CD4-positive, alpha-beta T cell treated with Interleukin-10 for 1 hour (primary cell): ENCODE measurements around the gene BSG.
A peak's percentile ranks its signal among the peaks of the same experiment; 100 is the strongest.
"Not testable (repeated sequence)": the region's sequence is repeated elsewhere in the genome, so short reads cannot be mapped to it uniquely, and the experiment has no call there.

Experiments used
- DNase-seq: peaks from one replicate; pipeline ENCODE4 v3.0.0-alpha.2; 2020

BSG gene

DNA sequence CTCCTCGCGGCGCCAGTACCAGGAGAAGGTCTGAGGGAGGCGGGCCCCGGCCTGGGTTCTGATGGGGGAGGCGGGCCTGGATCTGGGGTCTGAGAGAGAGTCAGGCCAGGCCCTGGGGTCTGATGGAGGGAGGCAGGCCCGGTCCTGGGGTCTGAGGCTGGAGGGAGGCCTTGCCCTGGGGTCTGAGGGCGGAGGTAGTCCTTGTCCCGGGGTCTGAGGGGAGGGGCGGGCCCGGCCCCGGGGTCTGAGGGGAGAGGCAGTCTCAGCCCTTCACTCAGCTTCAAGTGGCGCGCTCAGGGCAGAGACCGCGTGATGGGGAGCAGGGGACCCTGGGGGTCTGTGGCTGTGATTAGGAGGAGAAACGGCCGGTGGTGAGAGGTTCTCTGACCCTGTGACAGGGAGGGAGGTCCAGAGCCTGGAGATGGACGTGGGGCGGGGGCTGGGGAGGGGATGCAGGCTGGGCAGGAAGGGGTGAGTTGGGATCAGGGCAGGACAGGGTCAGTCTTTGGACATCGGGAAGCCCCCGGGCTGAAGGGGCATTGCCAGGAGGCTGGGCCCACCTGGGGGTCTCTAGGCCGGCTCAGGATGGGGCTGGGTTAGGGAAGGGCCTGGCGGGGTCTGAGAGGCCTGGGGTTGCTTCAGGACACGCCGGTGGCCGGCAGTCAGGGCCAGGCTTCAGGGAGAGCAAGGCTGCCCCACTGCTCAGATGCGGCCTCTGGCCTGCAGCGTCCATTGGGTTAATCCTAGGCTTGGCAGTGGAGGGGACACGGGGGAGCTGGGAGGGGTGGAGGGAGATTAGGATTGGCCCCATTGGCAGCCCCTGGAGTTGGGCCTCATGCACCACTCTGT is 36.0 kb downstream of the BSG start:
- DNase-seq = no peak

DNA sequence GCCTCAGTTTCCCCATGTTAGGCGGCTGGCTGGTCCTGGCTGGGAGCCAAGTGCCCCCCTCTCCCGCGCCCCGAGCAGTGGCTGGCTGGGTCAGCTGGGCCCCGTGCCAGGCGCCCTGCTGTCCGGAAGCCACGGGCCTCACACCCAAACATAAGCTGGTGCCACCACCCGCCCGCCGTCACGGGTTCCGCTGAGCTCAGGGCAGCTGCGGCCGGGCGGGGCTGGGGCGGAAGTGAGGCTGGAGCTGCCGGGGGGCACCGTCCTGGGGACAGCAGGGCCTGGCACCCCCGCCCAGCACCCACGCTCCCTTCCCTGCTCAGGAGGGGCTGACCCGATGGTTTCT is 36.6 kb downstream of the BSG start:
- DNase-seq = no peak

DNA sequence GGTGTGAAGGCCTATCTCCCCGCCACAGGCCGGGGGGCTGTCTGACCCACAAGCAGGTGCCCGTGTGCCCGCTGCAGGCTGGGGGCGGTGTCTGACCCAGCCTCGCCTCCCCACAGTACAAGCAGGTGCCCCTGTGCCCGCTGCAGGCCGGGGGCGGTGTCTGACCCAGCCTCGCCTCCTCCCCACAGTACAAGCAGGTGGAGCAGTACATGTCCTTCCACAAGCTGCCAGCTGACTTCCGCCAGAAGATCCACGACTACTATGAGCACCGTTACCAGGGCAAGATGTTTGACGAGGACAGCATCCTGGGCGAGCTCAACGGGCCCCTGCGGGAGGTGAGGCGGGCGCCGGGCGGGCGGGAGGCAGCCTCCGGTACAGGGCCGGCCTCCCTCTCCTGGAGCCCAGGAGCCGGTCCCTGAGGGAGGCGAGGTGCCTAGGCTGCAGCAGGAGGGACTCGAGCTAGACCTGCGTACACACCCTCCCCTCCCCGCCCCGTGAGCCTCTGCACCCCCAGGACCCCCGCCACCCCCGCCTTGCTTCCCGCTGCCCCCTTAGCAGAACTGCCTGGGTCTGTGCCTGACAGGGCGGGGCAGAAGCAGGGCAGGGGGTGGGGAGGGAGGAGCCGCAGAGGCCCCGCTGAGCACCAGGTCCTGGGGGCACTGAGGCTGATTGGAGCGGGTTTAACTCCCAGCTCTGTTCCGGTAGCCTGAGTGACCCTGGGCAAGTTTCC is 37.8 kb downstream of the BSG start:
- DNase-seq = peak; percentile 58

DNA sequence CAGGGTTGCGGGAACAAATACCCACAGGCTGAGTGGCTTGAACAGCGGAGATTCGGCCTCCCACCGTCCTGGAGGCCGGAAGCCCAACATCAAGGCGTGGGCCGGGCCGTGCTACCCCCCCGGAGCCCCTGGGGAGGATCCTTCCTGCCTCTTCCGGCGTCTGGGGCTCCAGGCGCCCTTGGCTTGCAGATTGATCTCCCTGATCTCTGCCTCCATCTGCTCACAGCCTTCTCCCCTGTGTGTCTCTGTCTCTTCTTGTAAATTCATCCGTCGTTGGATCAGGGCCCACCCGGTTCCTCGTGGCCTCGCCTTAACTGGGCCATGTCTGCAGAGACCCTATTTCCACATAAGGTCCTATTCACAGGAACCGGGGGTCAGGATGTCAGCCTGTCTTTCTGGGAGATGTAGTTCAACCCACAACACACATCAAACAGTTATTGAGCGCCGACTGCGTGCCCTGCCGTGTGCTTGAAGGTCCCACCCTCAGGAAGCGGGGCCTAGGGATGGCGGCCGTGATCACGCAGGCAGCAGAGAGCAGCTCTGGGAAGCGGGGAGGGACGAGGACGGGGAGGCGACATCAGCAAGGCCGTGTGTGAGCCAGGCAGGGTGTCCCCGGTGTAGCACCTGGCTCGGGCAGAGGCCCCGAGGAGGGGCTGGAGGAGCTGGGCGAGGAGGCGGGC is 38.5 kb downstream of the BSG start:
- peak; percentile 72 for DNase-seq

DNA sequence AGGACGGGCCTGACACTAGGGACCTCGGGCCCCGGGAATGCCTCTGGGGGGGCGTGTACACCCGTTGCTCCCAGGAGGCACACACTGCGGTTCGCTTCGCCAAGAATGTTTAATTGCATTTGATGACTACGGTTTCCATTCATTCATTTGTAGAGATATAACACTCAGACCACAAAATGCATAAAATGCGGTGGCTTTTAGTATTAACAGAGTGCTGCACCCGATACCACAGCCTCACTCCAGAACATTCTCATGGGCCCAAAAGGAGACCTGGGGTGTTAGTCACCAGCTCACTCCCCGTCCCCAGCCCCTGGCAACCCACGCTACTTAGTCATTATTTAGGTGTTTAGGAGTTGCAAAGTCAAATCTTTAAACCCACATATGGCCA is 39.1 kb downstream of the BSG start:
- DNase-seq = peak; percentile 58

DNA sequence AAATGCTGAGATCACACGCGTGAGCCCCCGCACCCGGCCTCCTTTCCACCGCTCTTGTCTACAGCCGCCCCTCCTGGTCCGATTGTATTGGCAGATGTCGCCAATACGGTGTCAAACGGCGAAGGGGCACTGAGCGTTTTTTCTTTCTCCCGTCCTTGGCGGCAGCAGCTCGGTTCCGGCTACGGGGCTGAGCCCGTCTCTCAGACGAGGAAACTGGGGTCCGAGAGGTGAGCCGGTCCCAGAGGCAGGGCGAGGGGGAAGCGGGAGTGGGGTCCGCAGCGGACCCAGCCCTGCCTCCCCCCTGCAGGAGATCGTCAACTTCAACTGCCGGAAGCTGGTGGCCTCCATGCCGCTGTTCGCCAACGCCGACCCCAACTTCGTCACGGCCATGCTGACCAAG is 40.5 kb downstream of the BSG start:
- DNase-seq = no peak

DNA sequence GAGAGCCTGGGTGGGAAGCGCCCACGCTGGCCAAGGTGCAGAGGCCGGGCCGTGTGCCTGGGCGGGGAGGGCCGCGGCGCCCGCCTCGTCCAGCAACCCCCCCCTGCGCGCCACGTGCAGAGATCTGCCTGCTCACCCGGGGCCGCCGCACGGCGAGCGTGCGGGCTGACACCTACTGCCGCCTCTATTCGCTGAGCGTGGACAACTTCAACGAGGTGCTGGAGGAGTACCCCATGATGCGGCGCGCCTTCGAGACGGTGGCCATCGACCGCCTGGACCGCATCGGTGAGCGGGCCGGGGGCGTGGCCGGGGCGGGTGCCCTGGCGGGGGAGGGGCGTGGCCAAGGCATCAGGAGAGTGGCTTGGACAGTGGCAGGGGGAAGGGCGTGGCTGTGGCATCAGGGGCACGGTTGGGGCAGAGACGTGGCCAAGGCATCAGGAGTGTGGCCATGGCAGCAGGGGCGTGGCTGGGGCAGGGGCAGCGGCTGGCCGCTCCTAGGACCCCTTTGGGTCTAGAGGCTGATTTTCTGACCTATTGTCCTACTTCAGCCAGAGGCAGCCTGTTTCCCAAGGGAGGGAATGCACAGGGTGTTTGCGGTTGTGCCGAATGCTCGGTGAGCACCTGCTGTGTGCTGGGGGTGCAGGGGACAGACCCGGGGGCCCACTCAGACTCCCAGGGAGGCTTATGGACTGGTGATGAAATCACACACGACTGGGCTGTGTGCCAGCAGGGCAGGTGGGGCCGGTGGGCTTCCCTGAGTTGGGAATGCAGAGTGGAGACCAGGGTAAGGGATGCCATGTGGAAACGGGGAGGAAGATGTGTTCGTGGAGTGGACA is 41.6 kb downstream of the BSG start:
- no peak for DNase-seq

DNA sequence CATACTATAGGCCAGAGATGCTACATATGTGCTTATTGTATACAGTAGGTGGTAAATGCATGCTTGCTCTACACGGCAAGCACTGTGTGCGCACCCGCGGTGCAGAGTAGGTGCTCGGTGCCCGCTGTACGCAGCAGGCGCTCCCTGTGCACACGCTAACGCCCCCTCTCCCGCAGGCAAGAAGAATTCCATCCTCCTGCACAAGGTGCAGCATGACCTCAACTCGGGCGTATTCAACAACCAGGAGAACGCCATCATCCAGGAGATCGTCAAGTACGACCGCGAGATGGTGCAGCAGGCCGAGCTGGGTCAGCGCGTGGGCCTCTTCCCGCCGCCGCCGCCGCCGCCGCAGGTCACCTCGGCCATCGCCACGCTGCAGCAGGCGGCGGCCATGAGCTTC is 43.2 kb downstream of the BSG start:
- DNase-seq = no peak

DNA sequence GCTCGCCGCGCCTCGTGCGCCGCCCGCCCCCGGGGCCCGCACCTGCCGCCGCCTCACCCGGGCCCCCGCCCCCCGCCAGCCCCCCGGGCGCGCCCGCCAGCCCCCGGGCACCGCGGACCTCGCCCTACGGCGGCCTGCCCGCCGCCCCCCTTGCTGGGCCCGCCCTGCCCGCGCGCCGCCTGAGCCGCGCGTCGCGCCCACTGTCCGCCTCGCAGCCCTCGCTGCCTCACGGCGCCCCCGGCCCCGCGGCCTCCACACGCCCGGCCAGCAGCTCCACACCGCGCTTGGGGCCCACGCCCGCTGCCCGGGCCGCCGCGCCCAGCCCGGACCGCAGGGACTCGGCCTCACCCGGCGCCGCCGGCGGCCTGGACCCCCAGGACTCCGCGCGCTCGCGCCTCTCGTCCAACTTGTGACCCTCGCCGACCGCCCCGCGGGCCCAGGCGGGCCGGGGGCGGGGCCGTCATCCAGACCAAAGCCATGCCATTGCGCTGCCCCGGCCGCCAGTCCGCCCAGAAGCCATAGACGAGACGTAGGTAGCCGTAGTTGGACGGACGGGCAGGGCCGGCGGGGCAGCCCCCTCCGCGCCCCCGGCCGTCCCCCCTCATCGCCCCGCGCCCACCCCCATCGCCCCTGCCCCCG is 43.8 kb downstream of the BSG start:
- DNase-seq = no peak

DNA sequence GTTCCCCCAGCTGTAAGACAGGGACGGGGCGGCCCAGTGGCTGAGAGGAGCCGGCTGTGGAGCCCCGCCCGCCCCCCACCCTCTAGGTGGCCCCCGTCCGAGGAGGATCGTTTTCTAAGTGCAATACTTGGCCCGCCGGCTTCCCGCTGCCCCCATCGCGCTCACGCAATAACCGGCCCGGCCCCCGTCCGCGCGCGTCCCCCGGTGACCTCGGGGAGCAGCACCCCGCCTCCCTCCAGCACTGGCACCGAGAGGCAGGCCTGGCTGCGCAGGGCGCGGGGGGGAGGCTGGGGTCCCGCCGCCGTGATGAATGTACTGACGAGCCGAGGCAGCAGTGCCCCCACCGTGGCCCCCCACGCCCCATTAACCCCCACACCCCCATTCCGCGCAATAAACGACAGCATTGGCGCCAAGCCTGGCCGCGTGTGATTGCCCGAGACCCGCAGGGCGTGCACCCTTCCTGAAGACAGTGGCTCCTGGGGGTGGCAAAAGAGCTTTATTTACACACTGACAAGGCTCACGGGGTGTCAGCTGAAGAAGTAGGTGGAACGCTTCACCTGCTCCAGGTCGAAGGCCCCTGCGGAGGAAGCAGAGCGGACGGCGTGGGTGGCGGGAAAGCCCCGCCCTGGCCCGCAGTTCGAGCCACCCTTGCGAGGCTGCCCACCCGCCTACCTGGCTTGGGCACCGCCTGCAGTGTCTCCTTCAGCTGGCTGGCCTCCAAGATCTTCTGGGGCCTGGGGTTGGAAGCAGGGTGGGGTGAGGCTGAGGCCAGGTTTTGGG is 44.5 kb downstream of the BSG start:
- no peak for DNase-seq

DNA sequence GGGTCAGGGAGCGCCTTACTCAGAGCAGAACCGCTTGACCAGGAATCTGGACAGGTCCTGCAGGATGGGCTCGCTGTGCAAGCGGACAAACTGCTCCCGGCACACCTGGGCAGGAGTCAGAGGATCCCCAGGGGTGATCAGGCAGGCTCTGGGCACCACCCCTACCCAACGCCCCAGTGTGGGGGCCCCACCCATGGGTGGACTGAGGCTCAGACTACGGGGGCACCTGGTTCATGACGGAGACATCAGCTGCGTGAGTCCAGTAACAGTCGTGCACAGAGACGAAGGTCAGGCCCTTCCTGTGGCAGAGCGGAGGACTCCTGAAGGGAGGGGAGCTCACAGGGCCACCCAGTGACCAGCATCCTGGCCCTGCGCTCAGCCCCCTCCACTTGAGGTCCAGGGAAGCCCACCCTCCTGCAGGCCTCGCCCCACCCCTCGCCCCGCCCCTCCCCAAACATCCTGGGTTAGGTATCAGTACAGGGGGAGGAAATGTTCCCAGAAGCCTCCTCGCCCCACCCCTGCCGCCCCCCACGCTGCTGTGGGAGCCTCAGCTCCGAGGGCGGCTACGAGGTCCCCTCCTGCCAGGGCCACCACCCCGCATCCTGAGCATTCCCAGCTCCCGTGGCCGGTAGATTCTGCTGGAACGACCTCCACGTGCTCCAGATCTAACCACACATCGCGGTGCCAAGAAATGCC is 45.3 kb downstream of the BSG start:
- no peak for DNase-seq

DNA sequence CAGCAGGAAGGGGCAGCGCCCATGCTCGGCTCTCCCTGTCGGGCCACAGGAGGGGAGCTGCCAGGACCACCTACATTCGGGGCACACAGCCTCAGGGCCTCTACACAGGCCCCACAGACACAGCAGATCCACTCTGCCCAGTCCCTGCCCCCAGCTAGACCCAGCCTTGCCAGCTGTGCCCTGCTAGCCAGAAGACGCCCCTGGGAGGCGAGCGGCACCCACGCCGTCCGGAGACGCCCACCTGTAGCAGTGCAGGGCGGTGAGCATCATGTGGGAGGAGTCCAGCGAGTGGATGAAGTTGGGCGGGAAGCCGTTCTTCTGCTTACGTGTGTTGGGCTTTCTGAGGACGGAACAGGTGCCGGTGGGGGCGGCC is 45.8 kb downstream of the BSG start:
- no peak for DNase-seq

DNA sequence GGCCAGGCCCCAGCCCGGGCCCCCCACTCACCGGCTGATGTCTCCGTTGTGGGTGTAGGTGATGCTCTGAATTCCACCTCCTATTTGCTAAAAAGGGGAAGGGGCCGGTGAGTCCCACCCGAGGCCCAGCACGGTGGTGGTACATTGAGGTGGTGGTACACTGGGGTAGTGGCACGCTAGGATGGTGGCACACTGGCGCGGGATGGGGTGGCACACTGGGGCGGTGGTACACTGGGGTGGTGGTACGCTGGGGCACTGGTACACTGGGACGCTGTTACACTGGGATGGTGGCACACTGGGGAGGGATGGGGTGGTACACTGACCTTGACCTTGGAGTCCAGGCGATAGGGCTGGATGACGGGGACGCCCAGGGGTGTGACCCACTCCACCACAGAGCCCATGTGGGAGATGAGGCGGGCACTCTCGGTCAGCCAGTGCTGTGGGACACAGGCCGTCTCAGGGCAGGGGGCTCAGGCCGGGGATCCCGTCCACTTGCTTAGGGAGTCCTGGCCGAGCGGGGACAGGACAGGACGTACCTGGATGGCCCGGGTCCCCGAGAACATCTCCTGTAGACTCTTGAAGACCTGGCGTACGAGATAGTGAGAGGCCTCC is 46.4 kb downstream of the BSG start:
- no peak for DNase-seq

DNA sequence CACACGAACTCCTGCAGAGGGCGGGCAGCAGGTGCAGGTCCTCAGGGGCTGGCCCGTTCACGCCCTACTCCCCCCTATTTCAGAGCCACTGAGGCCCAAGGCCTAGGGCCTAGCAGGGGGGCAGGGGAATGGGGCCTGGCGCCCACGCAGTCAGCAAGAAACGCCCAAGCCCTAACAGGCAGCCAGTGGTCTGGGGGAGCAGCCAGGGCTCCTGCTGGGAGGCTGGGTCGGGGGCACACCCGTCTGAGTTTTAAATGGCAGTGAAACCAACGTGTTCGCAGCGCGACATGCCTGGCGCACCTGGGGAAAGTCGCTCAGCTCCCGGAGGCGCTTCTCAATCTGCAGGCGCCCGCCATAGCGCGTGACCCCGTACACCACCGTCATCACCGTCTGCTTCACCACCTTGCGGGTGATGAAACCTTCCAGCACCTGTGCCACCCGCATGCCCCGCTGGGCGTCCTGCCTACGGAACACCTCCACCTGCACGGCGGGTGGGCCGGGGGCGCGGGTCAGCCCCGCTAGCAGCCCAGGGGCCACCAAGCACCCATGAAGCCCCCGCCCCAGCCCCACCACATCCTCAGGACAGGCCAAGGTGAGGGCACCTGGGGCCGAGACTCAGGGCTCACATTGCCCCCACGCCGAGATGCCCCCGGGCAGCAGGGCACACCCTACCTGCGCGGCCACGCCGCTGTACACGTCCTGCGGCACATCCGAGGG is 47.0 kb downstream of the BSG start:
- DNase-seq = no peak

DNA sequence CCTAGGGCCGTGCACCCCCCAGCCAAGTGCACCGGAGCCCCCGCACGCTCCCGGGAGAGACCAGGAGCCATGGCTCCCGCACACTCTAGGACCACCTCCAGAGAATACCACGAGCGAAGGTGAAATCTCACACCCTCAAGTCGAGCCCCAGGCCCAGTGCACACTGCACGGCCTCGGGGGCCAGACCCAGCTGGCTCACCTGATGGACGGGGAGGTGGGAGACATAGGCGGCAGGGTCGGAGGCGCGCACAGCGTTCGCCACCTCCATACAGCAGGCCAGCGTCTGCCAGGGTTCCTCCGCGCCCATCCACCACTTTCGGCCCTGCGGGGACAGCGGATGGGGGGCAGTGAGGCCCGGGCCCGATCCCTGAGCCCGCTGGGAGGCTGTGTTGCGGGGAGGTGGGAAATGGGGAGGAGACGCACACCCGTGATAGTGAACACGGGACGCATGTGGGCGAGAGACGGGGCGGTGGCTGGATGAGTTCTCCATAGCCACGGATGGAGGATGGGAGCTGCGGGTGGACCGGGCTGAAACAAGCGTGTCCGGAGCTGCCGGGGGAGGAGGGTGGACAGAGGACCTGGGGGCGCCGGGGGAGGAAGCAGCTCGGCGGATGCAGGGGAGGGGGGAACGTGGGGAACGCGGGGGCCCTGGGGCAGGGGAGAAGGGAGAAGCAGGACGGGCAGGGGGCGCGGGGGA is 47.9 kb downstream of the BSG start:
- no peak for DNase-seq

DNA sequence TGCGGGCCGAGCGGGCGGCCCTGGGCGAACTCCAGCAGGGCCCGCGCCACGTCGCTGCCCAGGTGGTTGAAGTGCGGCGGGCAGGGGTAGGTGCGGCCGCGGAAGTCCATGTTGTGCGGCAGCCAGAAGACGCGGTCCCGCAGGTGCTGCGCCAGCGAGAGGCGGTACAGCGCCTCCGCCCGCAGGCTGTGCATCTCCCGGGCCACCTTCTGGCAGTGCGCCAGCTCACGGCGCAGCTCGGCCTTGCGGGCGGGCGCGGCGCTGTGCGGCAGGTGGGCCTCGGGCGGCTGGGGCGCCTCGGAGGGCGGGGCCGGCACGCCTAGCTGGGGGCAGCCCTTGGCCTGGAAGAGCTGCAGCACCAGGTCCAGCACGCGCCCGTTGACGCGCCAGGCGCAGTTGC is 48.8 kb downstream of the BSG start:
- not testable (repeated sequence) for DNase-seq

DNA sequence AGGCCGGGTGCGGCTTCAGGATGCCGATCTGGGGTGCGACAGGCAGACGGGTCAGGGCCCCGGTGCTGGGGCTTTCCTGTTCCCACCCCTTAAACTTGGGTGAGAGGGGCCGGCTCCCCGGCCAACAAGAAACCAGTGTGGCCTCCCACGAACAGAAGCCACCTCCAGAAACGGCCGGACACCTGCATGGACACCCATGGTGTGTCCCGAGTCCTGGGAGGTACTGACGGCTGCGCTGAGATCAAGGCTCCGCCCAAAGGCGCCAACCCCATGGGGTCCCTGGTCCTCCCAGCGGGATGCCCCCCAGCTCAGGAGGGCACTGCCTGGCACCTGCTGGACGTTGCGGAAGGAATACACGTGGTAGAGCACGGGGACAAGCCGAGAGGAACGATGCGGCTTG is 49.4 kb downstream of the BSG start:
- DNase-seq = no peak

DNA sequence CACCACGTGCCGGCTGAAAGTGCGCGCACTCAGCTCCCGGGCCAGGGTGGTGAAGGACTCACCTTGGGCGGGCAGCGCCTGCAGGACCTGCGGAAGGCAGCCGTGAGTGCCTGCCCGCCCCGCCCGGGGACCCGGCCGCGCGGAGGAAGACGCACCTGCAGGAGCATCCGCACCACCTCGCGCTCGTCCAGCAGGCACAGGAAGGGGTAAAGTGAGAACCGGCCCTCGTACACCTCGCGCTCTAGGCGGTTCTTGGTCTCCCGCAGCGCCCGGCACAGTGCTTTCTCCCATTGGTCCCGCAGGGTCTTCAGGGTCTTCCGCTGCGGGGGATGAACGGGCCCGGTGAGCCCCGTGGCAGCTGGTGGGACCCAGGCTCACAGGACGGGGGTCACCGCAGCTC is 50.3 kb downstream of the BSG start:
- no peak for DNase-seq

DNA sequence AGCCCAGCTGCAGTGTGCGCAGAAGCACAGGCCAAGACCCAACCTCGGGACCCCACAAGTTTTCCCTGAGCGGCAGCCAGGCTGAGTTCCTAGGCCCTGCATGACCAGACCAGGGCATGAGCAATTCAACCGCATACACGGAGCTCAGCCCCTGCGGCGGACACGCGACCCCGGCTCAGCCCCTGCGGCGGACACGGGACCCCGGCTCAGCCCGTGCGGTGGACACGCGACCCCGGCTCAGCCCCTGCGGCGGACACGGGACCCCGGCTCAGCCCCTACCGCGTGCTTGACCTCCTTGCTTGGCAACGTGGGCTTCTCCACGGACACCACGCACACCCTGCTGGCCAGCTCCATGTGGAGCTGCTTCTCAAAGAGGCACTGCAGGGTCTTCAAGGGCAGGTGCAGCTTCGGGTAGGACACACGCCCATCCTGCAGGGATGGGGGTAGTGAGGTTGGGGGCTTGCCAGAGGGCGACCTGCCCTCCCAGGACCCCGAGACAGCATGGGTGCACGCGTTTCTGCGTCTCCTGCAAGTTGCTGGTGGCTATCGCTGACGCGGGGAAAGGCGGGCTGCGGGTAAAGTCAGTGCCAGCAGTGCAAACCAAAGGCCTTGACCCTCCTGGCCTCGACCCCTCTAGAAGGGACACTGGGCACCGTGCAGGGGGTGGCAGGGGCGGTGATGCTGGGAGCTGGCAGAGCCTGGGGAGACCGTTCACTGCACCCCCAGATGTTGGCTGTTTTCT is 51.0 kb downstream of the BSG start:
- no peak for DNase-seq
